ENCODE data around the gene TRAPPC12.

Gene TRAPPC12

GRCh38 chr2:3387011-3387410, 7.5 kb downstream of the TRAPPC12 start:
- Histone ChIP-seq H3K4me3 (ENCODE audit: insufficient read length, low read depth) (no peak overlapping the region), H3K9ac (ENCODE audit: insufficient read length, low read depth) (no peak overlapping the region), H3K9me3 (ENCODE audit: insufficient read depth, low read length) (no peaks in the 10 kb centered on the region), H3K36me3 (ENCODE audit: insufficient read depth, insufficient read length, low read length) (peaks cover 58% of the 10 kb centered on the region), H3K4me1 (ENCODE audit: insufficient read depth, insufficient read length) (no peaks in the 10 kb centered on the region), H3K27me3 (ENCODE audit: insufficient read depth, insufficient read length) (no peaks in the 10 kb centered on the region)
- DNase-seq (ENCODE audit: low read depth, low spot score), result no peak
- TF ChIP-seq ZNF274 (IDR thresholded peaks at IDR 0.05; ENCODE audit: low read depth, low read length) (no peak), SUZ12 (IDR thresholded peaks at IDR 0.05; ENCODE audit: extremely low read depth, insufficient read depth, insufficient read length) (no peak), YY1 (IDR thresholded peaks at IDR 0.05; ENCODE audit: insufficient read depth, insufficient read length) (no peak)

- Histone ChIP-seq H3K4me3 (ENCODE audit: insufficient read length, low read depth) (no peak overlapping the region), H3K9ac (ENCODE audit: insufficient read length, low read depth) (no peak overlapping the region), H3K36me3 (ENCODE audit: insufficient read depth, insufficient read length, low read length) (peaks cover 56% of the 10 kb centered on the region), H3K27me3 (ENCODE audit: insufficient read depth, insufficient read length) (no peaks in the 10 kb centered on the region), H3K9me3 (ENCODE audit: insufficient read depth, low read length) (no peaks in the 10 kb centered on the region), H3K4me1 (ENCODE audit: insufficient read depth, insufficient read length) (no peaks in the 10 kb centered on the region)
- DNase-seq (ENCODE audit: low read depth, low spot score), result no peak
- TF ChIP-seq SUZ12 (IDR thresholded peaks at IDR 0.05; ENCODE audit: extremely low read depth, insufficient read depth, insufficient read length) (no peak), YY1 (IDR thresholded peaks at IDR 0.05; ENCODE audit: insufficient read depth, insufficient read length) (no peak), ZNF274 (IDR thresholded peaks at IDR 0.05; ENCODE audit: low read depth, low read length) (no peak)
Measured at GRCh38 chr2:3387644-3388411, 8.3 kb downstream of the TRAPPC12 start.

GRCh38 chr2:3388412-3388738, 8.9 kb downstream of the TRAPPC12 start:
- Histone ChIP-seq H3K4me3 (ENCODE audit: insufficient read length, low read depth) (no peak overlapping the region), H3K27me3 (ENCODE audit: insufficient read depth, insufficient read length) (no peaks in the 10 kb centered on the region), H3K4me1 (ENCODE audit: insufficient read depth, insufficient read length) (no peaks in the 10 kb centered on the region), H3K36me3 (ENCODE audit: insufficient read depth, insufficient read length, low read length) (peaks cover 56% of the 10 kb centered on the region), H3K9me3 (ENCODE audit: insufficient read depth, low read length) (no peaks in the 10 kb centered on the region), H3K9ac (ENCODE audit: insufficient read length, low read depth) (no peak overlapping the region)
- no peak for DNase-seq (ENCODE audit: low read depth, low spot score)
- TF ChIP-seq YY1 (IDR thresholded peaks at IDR 0.05; ENCODE audit: insufficient read depth, insufficient read length) (no peak), ZNF274 (IDR thresholded peaks at IDR 0.05; ENCODE audit: low read depth, low read length) (no peak), SUZ12 (IDR thresholded peaks at IDR 0.05; ENCODE audit: extremely low read depth, insufficient read depth, insufficient read length) (no peak)

- TF ChIP-seq ZNF274 (IDR thresholded peaks at IDR 0.05; ENCODE audit: low read depth, low read length) (no peak), YY1 (IDR thresholded peaks at IDR 0.05; ENCODE audit: insufficient read depth, insufficient read length) (no peak), SUZ12 (IDR thresholded peaks at IDR 0.05; ENCODE audit: extremely low read depth, insufficient read depth, insufficient read length) (no peak)
- no peak for DNase-seq (ENCODE audit: low read depth, low spot score)
- Histone ChIP-seq H3K9ac (ENCODE audit: insufficient read length, low read depth) (no peak overlapping the region), H3K4me3 (ENCODE audit: insufficient read length, low read depth) (no peak overlapping the region), H3K27me3 (ENCODE audit: insufficient read depth, insufficient read length) (no peaks in the 10 kb centered on the region), H3K36me3 (ENCODE audit: insufficient read depth, insufficient read length, low read length) (peaks cover 60% of the 10 kb centered on the region), H3K9me3 (ENCODE audit: insufficient read depth, low read length) (no peaks in the 10 kb centered on the region), H3K4me1 (ENCODE audit: insufficient read depth, insufficient read length) (no peaks in the 10 kb centered on the region)
Measured at GRCh38 chr2:3389193-3389592, 9.7 kb downstream of the TRAPPC12 start.

- no peak for TF ChIP-seq YY1 (IDR thresholded peaks at IDR 0.05; ENCODE audit: insufficient read depth, insufficient read length)
- TF ChIP-seq ZNF274 (IDR thresholded peaks at IDR 0.05; ENCODE audit: low read depth, low read length), result no peak
- TF ChIP-seq SUZ12 (IDR thresholded peaks at IDR 0.05; ENCODE audit: extremely low read depth, insufficient read depth, insufficient read length), result no peak
Measured at GRCh38 chr2:3390041-3390440, 10.5 kb downstream of the TRAPPC12 start.

GRCh38 chr2:3392216-3392615, 12.7 kb downstream of the TRAPPC12 start:
- H3K27me3 ChIP-seq (ENCODE audit: insufficient read depth, insufficient read length), result no peaks in the 10 kb centered on the region
- peaks cover 24% of the 10 kb centered on the region for H3K9me3 ChIP-seq (ENCODE audit: insufficient read depth, low read length)
- peaks cover 54% of the 10 kb centered on the region for H3K36me3 ChIP-seq (ENCODE audit: insufficient read depth, insufficient read length, low read length)
- TF ChIP-seq YY1 (IDR thresholded peaks at IDR 0.05; ENCODE audit: insufficient read depth, insufficient read length), result no peak
- no peak for TF ChIP-seq ZNF274 (IDR thresholded peaks at IDR 0.05; ENCODE audit: low read depth, low read length)
- TF ChIP-seq SUZ12 (IDR thresholded peaks at IDR 0.05; ENCODE audit: extremely low read depth, insufficient read depth, insufficient read length), result no peak
- no peak for DNase-seq (ENCODE audit: low read depth, low spot score)
- no peak overlapping the region for H3K9ac ChIP-seq (ENCODE audit: insufficient read length, low read depth)
- H3K4me3 ChIP-seq (ENCODE audit: insufficient read length, low read depth), result no peak overlapping the region
- H3K4me1 ChIP-seq (ENCODE audit: insufficient read depth, insufficient read length), result no peaks in the 10 kb centered on the region

More at GRCh38 chr2:3390041-3390440, 10.5 kb downstream of the TRAPPC12 start:
- no peak overlapping the region for H3K9ac ChIP-seq (ENCODE audit: insufficient read length, low read depth)
- H3K36me3 ChIP-seq (ENCODE audit: insufficient read depth, insufficient read length, low read length), result peaks cover 57% of the 10 kb centered on the region
- H3K4me1 ChIP-seq (ENCODE audit: insufficient read depth, insufficient read length), result no peaks in the 10 kb centered on the region
- no peaks in the 10 kb centered on the region for H3K27me3 ChIP-seq (ENCODE audit: insufficient read depth, insufficient read length)
- H3K9me3 ChIP-seq (ENCODE audit: insufficient read depth, low read length), result peaks cover 5% of the 10 kb centered on the region; the same call in 1 of the 2 replicates
- DNase-seq (ENCODE audit: low read depth, low spot score), result no peak
- H3K4me3 ChIP-seq (ENCODE audit: insufficient read length, low read depth), result no peak overlapping the region

GRCh38 chr2:3396920-3397559, 17.5 kb downstream of the TRAPPC12 start:
- Histone ChIP-seq H3K36me3 (ENCODE audit: insufficient read depth, insufficient read length, low read length) (peaks cover 39% of the 10 kb centered on the region), H3K9ac (ENCODE audit: insufficient read length, low read depth) (no peak overlapping the region), H3K27me3 (ENCODE audit: insufficient read depth, insufficient read length) (no peaks in the 10 kb centered on the region), H3K4me3 (ENCODE audit: insufficient read length, low read depth) (no peak overlapping the region), H3K4me1 (ENCODE audit: insufficient read depth, insufficient read length) (peaks cover 7% of the 10 kb centered on the region), H3K9me3 (ENCODE audit: insufficient read depth, low read length) (peaks cover 24% of the 10 kb centered on the region)
- no peak for TF ChIP-seq YY1 (IDR thresholded peaks at IDR 0.05; ENCODE audit: insufficient read depth, insufficient read length)
- TF ChIP-seq ZNF274 (IDR thresholded peaks at IDR 0.05; ENCODE audit: low read depth, low read length), result no peak
- TF ChIP-seq SUZ12 (IDR thresholded peaks at IDR 0.05; ENCODE audit: extremely low read depth, insufficient read depth, insufficient read length), result no peak
- DNase-seq (ENCODE audit: low read depth, low spot score), result no peak
